KG1 (cell line): Measurements from ENCODE around the gene POTEG.
"Not testable (repeated sequence)": the region's sequence is repeated elsewhere in the genome, so short reads cannot be mapped to it uniquely, and the experiment has no call there.

Source experiments
- DNase-seq: peaks from one replicate; lab custom pipeline; 2025; lab: John Stamatoyannopoulos, UW

POTEG gene

GRCh38 chr14:19372813-19373500 is 61.2 kb downstream of the POTEG start:
- not testable (repeated sequence) for DNase-seq

DNA sequence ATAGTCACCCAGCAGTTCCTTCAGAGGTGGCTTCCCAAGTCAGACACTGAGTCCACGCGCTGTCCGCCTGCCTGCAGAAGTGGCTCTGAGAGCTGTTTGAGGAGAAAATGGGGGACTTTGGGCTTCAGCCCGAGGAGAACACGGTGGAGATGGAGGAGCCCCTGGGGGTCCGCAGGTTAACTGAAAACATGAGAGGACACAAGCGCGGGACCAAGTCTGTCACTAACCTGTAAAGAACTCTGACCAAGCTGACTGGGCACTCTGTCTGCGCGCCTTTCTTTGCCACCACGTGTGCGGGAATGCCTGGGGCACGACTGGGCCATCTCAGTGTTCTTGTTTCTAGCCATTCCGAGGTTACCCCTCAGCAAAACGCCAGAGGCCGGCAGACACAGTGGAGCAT is 62.4 kb downstream of the POTEG start:
- DNase-seq = not testable (repeated sequence)

- not testable (repeated sequence) for DNase-seq
These were observed 71.3 kb downstream of the POTEG start for GRCh38 chr14:19362803-19363202.

DNA sequence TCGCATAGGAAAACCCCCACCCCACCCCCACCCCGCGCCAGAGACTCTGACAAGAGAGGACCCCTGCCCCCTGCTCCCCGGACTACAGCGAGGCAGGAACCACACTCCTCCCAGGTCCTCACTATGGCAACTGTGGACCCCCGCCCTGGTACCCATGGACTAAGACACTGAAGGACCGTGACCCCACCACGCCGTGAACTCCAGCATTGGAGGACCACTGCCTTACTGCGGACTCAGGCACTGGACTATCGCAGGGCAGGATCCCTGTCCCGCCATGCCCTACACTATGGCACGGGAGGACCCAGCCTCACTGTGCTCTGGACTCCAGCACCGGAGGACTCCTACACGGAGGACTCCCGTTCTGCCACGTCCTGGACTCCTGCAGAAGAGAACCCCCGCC is 71.8 kb downstream of the POTEG start:
- DNase-seq = not testable (repeated sequence)

DNA sequence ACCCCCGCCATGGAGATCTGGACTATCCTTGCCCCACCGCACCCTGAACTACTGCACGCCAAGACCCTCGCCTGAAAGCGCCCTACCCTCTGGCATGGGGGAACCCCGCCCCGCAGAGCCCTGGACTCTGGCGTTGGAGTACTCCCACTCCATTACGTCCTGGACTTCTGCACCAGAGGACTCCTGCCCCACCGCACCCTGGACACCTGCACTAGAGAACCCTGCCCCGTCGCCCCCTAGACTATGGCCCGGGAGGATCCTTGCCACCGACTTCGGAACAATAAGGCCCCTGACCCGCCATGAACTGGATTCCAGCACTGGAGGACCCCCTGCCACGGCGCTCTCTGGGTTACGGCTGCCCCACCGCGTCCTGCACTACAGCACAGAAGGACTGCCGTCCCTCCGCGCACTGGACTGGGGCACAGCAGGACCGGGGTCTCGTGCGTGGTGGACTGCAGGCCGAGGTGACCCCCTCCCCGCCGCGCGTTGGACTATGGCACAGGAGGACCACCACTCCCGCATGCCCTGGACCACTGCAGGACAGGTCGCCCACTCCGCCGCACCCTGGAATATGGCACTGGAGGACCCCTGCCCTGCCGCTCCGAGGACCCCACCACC is 72.4 kb downstream of the POTEG start:
- DNase-seq = not testable (repeated sequence)

DNA sequence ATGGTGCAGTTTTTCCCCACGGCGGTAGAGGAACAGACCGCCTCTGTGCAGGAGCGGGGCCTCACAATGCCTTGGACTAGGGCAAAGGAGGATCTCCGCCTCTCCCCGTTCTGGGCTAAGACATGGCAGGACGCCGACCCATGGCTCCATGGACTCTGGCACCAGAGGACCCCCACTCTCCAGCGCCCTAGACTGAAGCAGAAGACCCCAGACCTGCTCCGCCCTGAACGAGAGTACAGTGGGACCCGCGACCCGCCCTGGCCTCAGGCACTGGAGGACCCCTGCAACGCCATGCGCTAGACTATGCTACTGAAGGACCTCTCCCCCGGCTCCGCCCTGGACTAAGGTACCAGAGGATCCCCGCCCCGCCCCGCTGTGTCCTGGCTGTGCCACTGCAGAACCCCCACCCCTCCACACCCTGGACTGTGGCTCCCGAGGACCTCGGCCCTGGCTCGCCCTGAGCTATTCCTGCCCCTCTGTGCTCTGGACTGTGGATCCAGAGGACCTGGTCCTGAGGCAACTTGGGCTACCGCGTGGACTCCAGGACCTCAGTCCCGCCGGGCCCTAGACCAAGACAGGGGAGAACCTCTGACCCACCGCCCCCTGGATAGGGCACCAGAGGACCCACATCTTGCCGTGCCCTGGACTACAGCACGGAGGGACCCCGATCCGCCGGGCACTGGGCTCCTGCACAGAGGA is 73.1 kb downstream of the POTEG start:
- not testable (repeated sequence) for DNase-seq
